Measurements from ENCODE around the gene SEMA3E. TPM values are rescaled to one million over a fixed set of nuclear protein-coding genes. Genes with fewer than 3 reads are reported as not detected.

Gene SEMA3E
- total RNA-seq, 1 donor from 2014 or later: 0.35 TPM

- no peak for DNase-seq (ENCODE audit: low read depth)
- H3K4me3 ChIP-seq (ENCODE audit: low read depth, low read length): no peak overlapping the region
- no peak for TF ChIP-seq CTCF (conservative IDR thresholded peaks at IDR 0.05; ENCODE audit: low read depth, low read length)
Observed at GRCh38 chr7:83504330-83504729, 144.6 kb downstream of the SEMA3E start.

- no peak overlapping the region for H3K4me3 ChIP-seq (ENCODE audit: low read depth, low read length)
- DNase-seq (ENCODE audit: low read depth): no peak
- no peak for TF ChIP-seq CTCF (conservative IDR thresholded peaks at IDR 0.05; ENCODE audit: low read depth, low read length)
Observed at GRCh38 chr7:83502636-83503035, 146.3 kb downstream of the SEMA3E start.

- no peak overlapping the region for H3K4me3 ChIP-seq (ENCODE audit: low read depth, low read length)
- no peak for TF ChIP-seq CTCF (conservative IDR thresholded peaks at IDR 0.05; ENCODE audit: low read depth, low read length)
- no peak for DNase-seq (ENCODE audit: low read depth)
Observed at GRCh38 chr7:83494683-83495082, 154.3 kb downstream of the SEMA3E start.

GRCh38 chr7:83492802-83493201 lies 156.1 kb downstream of the SEMA3E start:
- TF ChIP-seq CTCF (conservative IDR thresholded peaks at IDR 0.05; ENCODE audit: low read depth, low read length): no peak
- no peak for DNase-seq (ENCODE audit: low read depth)
- H3K4me3 ChIP-seq (ENCODE audit: low read depth, low read length): no peak overlapping the region

GRCh38 chr7:83487801-83488200 lies 161.1 kb downstream of the SEMA3E start:
- no peak overlapping the region for H3K4me3 ChIP-seq (ENCODE audit: low read depth, low read length)
- TF ChIP-seq CTCF (conservative IDR thresholded peaks at IDR 0.05; ENCODE audit: low read depth, low read length): no peak
- no peak for DNase-seq (ENCODE audit: low read depth)

GRCh38 chr7:83486957-83487356 lies 162.0 kb downstream of the SEMA3E start:
- TF ChIP-seq CTCF (conservative IDR thresholded peaks at IDR 0.05; ENCODE audit: low read depth, low read length): no peak
- no peak overlapping the region for H3K4me3 ChIP-seq (ENCODE audit: low read depth, low read length)
- DNase-seq (ENCODE audit: low read depth): no peak

GRCh38 chr7:83486536-83486935 lies 162.4 kb downstream of the SEMA3E start:
- no peak overlapping the region for H3K4me3 ChIP-seq (ENCODE audit: low read depth, low read length)
- TF ChIP-seq CTCF (conservative IDR thresholded peaks at IDR 0.05; ENCODE audit: low read depth, low read length): no peak
- DNase-seq (ENCODE audit: low read depth): no peak
